ENCODE measurements around the gene AFF3.

The AFF3 gene

GRCh38 chr2:100040906-100041305 lies 101.5 kb downstream of the AFF3 start:
- no peak for DNase-seq

DNA sequence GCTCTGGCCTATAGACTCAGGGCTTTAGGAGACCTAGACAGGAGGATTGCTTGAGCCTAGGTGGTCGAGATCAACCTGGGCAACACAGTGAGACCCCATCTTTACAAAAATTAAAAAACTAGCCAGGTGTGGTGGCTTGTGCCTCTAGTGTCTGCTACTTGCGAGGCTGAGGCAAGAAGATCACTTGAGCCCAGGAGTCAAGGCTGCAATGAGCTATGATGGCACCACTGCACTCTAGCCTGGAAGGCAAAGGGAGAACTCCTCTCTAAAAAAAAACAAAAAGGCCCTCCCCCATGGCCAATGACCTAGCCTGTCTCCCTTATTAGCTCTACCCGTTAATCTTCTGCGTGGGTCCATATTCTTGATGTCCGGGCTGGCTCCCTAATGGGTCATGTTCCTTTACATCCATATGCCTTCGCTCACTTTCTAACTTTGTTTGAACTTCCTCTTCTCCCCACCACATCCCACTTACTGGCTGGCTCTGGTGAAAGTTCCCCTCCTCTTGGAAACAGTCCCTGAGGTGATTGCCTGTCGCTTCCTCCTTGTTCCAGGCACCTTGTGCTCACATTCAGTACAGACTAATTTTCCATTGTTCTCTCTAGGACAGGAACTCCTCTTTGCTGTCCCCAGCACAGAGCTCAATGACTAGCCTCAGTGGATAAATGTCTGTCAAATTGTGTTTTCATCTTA lies 103.0 kb downstream of the AFF3 start:
- no peak for DNase-seq

DNA sequence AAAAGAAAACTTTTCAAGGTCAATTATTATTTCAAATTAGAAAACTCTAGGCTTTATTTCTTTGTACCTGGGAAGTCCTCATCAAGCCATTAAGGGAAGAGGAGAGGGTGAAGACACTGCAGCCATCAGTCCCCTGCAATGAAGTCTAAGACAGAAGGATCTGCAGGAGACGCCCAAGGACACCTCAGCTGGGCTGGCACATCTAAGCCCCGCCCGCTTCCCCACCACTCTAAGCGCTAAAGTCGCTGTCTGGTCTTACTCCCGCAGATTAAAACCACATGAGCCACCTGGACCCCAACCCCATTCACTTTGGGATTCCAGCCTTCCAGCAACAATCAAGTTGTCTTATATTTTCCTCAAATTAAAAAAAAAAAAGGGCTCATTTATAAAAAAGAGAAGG lies 104.4 kb downstream of the AFF3 start:
- DNase-seq = peak; percentile 59

DNA sequence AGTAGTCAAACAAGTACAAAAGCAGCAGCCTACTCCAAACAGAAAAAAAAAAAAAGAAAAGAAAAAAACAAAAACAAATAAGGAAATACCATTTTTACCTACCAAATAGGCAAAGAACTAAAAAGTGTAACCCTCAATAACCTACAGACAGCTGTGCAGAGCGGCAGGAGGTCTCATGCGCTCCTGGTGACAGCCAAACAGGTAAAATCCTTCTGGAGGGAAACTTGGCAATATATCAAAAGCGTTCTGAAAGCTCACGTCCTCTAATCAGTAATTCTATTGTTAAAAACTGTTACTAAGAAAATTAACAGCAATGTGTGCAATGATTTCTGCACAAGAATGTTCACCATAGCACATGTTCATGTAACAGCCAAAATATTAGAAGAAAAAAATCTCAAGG lies 105.6 kb downstream of the AFF3 start:
- DNase-seq = peak; percentile 97

DNA sequence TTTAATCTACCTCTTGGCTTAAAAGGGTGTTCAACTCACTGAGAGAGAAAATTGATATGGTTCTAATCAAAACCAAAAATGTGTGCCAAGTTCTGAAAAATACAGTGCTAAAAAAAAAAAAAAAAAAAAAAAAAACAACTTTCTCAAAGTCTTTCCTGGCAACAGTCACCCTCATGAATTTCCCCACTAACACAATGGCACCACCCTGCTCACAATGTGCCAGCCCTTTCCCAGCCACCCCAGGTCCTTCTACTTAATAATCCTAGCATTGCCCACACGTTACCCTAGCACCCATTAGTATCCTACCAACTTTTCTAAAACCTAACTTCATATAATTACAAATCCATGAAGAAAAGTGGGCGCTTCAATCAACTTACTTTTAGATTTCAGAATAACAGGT lies 106.4 kb downstream of the AFF3 start:
- peak; percentile 35 for DNase-seq

- DNase-seq = no peak
These were observed 108.0 kb downstream of the AFF3 start for GRCh38 chr2:100034431-100034830.

GRCh38 chr2:100033976-100034375 lies 108.4 kb downstream of the AFF3 start:
- DNase-seq = no peak

DNA sequence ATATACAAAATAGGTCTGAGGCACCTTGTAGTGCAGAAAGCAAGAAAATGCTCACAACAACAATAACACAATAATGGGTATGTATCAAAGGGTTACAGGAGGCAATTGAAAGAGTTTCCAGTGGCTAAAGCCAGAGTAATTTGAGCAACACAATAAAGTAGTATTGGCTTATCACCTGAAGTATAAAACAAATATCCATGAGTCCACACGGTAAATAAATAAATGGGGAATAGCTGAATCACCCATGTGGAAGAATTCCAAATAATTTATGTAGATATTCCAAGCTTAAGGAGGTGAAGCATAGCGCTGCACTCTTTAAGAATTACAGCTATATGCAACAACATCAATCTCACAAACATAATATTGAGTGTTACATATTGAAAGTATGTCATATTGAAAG lies 110.8 kb downstream of the AFF3 start:
- no peak for DNase-seq

- no peak for DNase-seq
These were observed 112.9 kb downstream of the AFF3 start for GRCh38 chr2:100029460-100029859.

DNA sequence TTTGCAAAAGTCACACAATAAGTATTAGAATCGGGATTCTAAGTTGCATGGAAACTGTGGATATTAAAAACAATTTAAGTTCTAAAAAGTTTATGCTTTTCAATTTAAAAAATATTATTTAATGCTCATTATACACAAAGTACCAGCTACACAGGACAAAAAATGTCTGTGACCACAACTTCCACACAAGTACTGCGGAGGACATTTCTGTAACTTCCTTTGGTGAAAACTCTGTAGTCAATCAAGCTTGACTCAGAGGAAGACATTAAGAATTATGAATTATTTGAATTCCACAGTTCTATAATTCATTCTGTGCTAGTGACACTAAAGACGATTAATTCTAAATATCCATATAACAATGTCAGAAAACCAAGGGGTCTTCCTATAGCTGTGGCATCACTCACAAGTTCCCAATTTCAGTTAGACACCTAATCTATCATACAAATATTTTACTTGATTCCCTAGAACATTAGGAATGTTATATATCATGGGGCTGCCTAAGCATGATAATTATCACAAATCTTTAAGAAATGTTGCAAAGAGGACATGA lies 120.5 kb downstream of the AFF3 start:
- no peak for DNase-seq

DNA sequence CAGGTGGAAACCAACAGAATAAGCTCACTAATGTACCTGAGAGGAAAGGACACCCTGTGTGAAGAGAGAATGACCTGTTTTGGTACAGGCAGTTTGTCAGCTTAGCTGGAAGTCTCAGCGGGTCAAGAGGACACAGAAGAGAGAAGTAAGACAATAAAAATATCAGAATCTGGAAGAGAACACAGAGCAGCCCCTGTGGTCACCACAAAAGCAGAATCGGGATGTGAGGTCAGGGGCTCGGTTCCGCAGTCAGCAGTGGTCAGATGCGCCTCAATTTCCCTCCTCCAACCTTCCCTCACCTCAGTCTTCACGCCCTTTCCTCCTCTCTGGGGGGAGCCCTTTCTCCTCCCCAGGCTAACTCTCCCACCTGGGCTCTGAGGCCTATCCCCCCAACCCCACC lies 122.9 kb downstream of the AFF3 start:
- no peak for DNase-seq

- DNase-seq = no peak
These were observed 123.8 kb downstream of the AFF3 start for GRCh38 chr2:100018341-100019193.

GRCh38 chr2:100017633-100018032 lies 124.8 kb downstream of the AFF3 start:
- peak; percentile 94 for DNase-seq

DNA sequence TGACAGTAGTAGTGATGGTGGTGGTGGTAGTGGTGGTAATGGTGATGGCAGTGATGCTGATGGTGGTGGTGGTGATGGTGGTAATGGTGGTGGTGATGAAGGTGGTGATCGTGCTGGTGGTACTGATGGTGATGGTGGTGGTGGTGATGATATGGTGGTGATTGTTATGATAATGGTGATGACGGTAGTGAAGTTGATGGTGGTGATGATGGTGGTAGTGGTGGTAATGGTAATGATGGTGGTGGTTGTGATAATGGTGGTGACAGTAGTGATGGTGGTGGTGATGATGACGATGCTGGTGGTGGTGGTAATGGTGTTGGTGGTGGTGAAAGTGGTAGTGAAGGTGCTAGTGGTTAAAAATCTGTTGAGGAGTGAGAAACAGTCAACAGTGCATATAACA lies 125.6 kb downstream of the AFF3 start:
- no peak for DNase-seq

GRCh38 chr2:100015849-100016248 lies 126.5 kb downstream of the AFF3 start:
- no peak for DNase-seq

DNA sequence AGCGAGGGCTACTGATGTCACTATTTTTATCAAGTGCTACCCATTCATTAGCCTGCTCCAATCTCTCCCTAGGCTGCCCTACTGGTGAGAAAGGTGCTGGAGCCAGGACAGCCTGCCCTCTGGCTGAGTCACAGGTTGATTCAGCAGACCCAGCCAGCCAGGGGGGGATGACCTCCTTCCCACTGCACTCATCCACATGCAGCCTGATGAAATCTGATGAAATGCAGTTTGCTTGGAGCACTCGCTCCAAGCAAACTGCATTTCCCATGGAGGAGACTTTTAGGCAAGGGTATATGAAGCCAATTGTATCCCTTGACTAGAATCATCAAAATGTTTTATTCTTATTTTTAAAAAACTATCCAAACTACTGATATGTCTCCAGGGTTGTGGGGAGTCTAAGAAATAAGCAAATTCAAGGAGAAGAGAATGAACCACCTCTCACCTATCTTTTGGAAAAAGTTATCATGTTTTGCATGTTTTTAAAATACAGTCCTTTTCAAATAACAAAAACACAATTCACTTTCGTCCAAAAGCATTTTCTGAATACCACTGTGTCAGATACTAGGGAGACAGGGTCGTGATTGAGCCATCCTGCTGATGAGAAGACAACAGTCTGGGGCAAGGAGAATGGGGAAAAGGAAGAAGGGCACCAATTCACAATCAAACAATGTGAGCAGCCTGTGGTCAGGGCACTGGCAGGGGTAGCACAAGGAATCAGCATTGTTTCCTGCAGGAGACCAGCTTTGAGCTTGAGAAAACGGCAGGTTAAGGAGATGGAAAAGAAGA lies 128.3 kb downstream of the AFF3 start:
- no peak for DNase-seq

- DNase-seq = no peak
These were observed 129.8 kb downstream of the AFF3 start for GRCh38 chr2:100012561-100012960.

DNA sequence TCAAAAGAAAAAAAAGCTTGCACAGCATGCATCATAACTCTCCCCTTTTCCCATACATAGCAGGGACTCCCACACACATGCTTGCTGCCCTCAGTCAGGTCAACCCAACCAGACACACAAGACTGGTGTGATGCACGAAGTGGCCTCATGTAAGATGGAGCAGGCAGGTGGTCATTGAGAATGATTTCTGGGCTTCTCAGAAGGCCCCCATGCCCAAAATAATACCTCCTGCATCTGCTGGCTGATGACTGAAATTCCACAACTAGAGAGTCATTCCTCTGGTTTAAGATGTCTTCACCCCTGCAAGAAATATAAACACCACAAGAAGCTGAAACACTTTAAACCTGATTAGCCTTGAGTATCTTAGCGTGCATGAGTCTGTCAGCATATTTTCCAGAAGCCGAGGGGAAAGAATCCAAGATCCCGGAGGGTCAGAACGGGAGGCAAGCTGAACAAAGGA lies 131.1 kb downstream of the AFF3 start:
- no peak for DNase-seq

DNA sequence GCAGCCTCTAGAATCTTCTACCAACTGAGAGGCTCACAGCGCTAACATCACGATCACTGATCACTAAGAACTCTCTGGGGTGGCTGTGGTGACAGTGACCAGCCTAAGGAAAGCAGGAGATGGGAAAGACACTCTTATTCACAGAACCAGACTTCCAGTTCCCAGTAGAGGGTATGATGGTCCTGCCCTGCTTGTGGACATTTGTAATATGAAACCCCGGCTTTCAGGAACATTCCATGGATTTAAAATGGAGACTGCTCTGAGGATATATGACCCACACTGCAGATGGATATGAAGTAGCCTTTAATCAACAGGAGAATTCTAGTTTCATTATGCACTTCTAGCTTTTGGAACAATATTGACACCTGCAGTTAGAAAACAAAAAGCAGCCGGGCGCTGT lies 131.8 kb downstream of the AFF3 start:
- DNase-seq = no peak

DNA sequence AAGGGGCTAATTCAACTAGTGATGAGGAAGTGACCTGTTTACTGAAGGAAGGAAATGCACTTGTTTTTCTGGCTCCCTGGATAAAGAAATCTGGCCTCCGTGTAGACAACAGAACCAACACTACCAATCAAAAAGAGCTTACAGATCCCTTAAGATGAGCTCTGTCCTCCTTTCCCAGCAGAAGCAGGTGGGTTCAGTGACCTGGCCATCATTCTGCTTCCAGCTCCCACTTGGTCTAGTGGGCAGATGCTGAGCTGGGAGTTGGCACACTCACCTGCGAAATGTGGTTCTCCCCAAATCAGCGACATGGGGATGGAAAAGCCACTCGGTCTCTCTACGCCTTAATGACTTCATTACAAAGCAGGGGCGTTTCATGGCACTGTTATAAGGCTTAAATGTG lies 132.6 kb downstream of the AFF3 start:
- DNase-seq = no peak

- DNase-seq = no peak
These were observed 133.4 kb downstream of the AFF3 start for GRCh38 chr2:100008956-100009355.

- DNase-seq = no peak
These were observed 135.9 kb downstream of the AFF3 start for GRCh38 chr2:100006516-100006915.

GRCh38 chr2:100004959-100005387 lies 137.4 kb downstream of the AFF3 start:
- DNase-seq = no peak

Data from NCI-H2171 treated with DMSO at 0.1 percent for 48 hours (cell line).